Heart left ventricle (tissue), 13 donors: Measurements from ENCODE around the gene LRP11.

ENCODE experiments used
- POLR2A ChIP-seq, 2 donors: fragments of 450-650 bp; IDR thresholded peaks; one replicate each; pipeline ENCODE4 v1.6.1; 2017; ENCODE audit warnings: antibody characterized with exemption in 2 of 2, mild to moderate bottlenecking in 2 of 2, moderate library complexity in 2 of 2
- TF ChIP-seq, protein P1 (sequence below), 12 donors: fragments of 200-600 bp; sonication (generic) in 4 of 12; IDR thresholded peaks; one replicate each; pipeline versions ENCODE4 v1.5.0 to v1.8.0; 2018 to 2022; ENCODE audit warnings: antibody characterized with exemption in 12 of 12, mild to moderate bottlenecking in 5 of 12
- donor health status: ischemic (EF 13 %, LVEDD 7.1; RV severe dilation, severe dysfunction).
- donor health status: DM: no; HTN: yes; CAD: no.
- donor health status: DM: no; HTN: no; CAD: no.
- donor health status: ischemic (EF 25% LVEDD 6.9; RV normal size, moderate dysfunction).
- donor health status: ischemic (EF 25% LVEDD 5.7; RV mildly dilated, moderate dysfunction).
- donor health status: ischemic (EF 35%, LVEDD 5.7; RV mildly dilated, moderate dysfunction).
- donor health status: nonischemic (EF 11% LVEDD 7.7; RV severe dilation, severe dysfunction).
- donor health status: DM: yes; HTN: yes; CAD: no.
- donor health status: PGD.
- donor health status: ischemic (EF 29% LVEDD 5.4; RV normal size, mild dysfunction).
- donor health status: nonischemic (EF 23%, LVEDD 6.1; RV moderate dilation, normal function).

DNA sequence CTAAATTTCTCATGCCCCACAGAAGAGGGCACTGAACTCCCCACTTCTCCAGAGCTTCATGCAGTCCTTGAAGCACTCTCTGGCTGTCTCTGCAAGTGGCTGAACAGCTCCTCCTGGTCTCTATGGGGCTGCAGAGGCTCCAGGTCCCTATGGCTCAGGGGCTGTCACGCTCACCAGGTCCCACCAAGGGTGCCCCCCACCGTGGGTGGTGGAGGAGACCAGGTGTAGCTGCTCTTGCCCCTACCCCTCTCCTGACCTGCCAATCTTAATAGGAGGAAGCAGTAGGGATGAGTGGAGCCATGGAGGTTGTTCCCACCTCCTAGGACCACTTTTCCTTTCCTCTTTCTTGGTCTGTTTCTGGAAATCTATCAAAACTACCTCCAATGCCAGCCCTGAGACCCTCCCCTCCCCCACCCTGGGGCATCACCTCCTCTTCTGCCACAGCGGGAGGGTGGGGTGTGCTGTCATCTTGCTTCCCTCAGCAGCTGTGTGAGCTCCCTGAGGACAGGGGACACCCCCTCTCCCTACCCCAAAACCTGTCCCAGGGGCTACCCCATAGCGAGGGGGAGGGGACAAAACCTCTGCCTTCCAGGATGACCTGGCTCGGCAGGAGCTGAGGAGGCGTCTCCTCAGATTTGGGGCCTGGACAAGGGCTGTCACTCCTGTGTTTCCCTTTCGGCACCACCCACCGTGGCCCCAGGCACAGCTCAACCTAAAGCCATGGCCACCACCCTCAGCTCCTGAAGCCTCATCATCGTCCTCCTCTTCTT lies 45.7 kb upstream of the LRP11 start:
- no peak for TF ChIP-seq POLR2A (IDR thresholded peaks at IDR 0.05)
- TF ChIP-seq, protein P1, sequence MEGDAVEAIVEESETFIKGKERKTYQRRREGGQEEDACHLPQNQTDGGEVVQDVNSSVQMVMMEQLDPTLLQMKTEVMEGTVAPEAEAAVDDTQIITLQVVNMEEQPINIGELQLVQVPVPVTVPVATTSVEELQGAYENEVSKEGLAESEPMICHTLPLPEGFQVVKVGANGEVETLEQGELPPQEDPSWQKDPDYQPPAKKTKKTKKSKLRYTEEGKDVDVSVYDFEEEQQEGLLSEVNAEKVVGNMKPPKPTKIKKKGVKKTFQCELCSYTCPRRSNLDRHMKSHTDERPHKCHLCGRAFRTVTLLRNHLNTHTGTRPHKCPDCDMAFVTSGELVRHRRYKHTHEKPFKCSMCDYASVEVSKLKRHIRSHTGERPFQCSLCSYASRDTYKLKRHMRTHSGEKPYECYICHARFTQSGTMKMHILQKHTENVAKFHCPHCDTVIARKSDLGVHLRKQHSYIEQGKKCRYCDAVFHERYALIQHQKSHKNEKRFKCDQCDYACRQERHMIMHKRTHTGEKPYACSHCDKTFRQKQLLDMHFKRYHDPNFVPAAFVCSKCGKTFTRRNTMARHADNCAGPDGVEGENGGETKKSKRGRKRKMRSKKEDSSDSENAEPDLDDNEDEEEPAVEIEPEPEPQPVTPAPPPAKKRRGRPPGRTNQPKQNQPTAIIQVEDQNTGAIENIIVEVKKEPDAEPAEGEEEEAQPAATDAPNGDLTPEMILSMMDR (IDR thresholded peaks at IDR 0.05) = no peak
